Measurements from ENCODE around the gene MTFR1L. TPM values are rescaled to one million over a fixed set of nuclear protein-coding genes. Genes with fewer than 3 reads are reported as not detected.

The MTFR1L gene
- polyA plus RNA-seq, 1 experiment, result 65.8 TPM

- POLR2A ChIA-PET, result no interaction called here
- TF ChIP-seq CTCF (IDR thresholded peaks at IDR 0.05; ENCODE audit: low read depth, low read length), result no peak
- no peak for DNase-seq (ENCODE audit: low read depth, low spot score)
- CTCF ChIA-PET, result interaction anchor here (0.9 to 1.8 kb wide), 2 partner anchors 9 to 70 kb away, joined by 3 to 4 read pairs; no protein-coding TSS in a partner anchor
- no peak overlapping the region for H3K4me3 ChIP-seq (ENCODE audit: low read depth, low read length)
- H3K27ac ChIP-seq (ENCODE audit: low read depth, low read length), result no peak overlapping the region
- H3K9me3 ChIP-seq (ENCODE audit: control insufficient read depth, insufficient read depth, low read length), result no peaks in the 10 kb centered on the region
- H3K27me3 ChIP-seq (ENCODE audit: control insufficient read depth, insufficient read depth, low read length), result no peaks in the 10 kb centered on the region
Observed at GRCh38 chr1:25825605-25826004, 5.9 kb downstream of the MTFR1L start.

- CTCF ChIA-PET, result interaction anchor here (0.6 kb wide), 2 partner anchors 28 to 69 kb away, joined by 3 to 4 read pairs; no protein-coding TSS in a partner anchor
Observed at GRCh38 chr1:25826571-25826970, 6.8 kb downstream of the MTFR1L start.

GRCh38 chr1:25828491-25828890, 8.7 kb downstream of the MTFR1L start:
- POLR2A ChIA-PET, result no interaction called here
- no peak for TF ChIP-seq CTCF (IDR thresholded peaks at IDR 0.05; ENCODE audit: low read depth, low read length)
- CTCF ChIA-PET, result interaction anchor here (0.5 kb wide), 1 partner anchor 15 kb away, joined by 3 read pairs; no protein-coding TSS in a partner anchor
- no peaks in the 10 kb centered on the region for H3K9me3 ChIP-seq (ENCODE audit: control insufficient read depth, insufficient read depth, low read length)
- no peak overlapping the region for H3K27ac ChIP-seq (ENCODE audit: low read depth, low read length)
- H3K27me3 ChIP-seq (ENCODE audit: control insufficient read depth, insufficient read depth, low read length), result no peaks in the 10 kb centered on the region
- no peak for DNase-seq (ENCODE audit: low read depth, low spot score)
- H3K4me3 ChIP-seq (ENCODE audit: low read depth, low read length), result no peak overlapping the region

More at GRCh38 chr1:25826571-25826970, 6.8 kb downstream of the MTFR1L start:
- Histone ChIP-seq H3K9me3 (ENCODE audit: control insufficient read depth, insufficient read depth, low read length) (no peaks in the 10 kb centered on the region), H3K27ac (ENCODE audit: low read depth, low read length) (no peak overlapping the region), H3K27me3 (ENCODE audit: control insufficient read depth, insufficient read depth, low read length) (no peaks in the 10 kb centered on the region), H3K4me3 (ENCODE audit: low read depth, low read length) (no peak overlapping the region)
- no peak for DNase-seq (ENCODE audit: low read depth, low spot score)
- POLR2A ChIA-PET, result no interaction called here
- no peak for TF ChIP-seq CTCF (IDR thresholded peaks at IDR 0.05; ENCODE audit: low read depth, low read length)

GRCh38 chr1:25829046-25829445, 9.3 kb downstream of the MTFR1L start:
- no peak overlapping the region for H3K27ac ChIP-seq (ENCODE audit: low read depth, low read length)
- no peaks in the 10 kb centered on the region for H3K27me3 ChIP-seq (ENCODE audit: control insufficient read depth, insufficient read depth, low read length)
- ChIA-PET CTCF (interaction anchor here (0.5 kb wide), 1 partner anchor 14 kb away, joined by 3 read pairs; no protein-coding TSS in a partner anchor), POLR2A (no interaction called here)
- no peaks in the 10 kb centered on the region for H3K9me3 ChIP-seq (ENCODE audit: control insufficient read depth, insufficient read depth, low read length)
- no peak overlapping the region for H3K4me3 ChIP-seq (ENCODE audit: low read depth, low read length)
- DNase-seq (ENCODE audit: low read depth, low spot score), result no peak
- TF ChIP-seq CTCF (IDR thresholded peaks at IDR 0.05; ENCODE audit: low read depth, low read length), result no peak

- Histone ChIP-seq H3K27ac (ENCODE audit: low read depth, low read length) (no peak overlapping the region), H3K4me3 (ENCODE audit: low read depth, low read length) (no peak overlapping the region), H3K27me3 (ENCODE audit: control insufficient read depth, insufficient read depth, low read length) (no peaks in the 10 kb centered on the region), H3K9me3 (ENCODE audit: control insufficient read depth, insufficient read depth, low read length) (no peaks in the 10 kb centered on the region)
- ChIA-PET POLR2A (interaction anchor here (0.5 kb wide), 1 partner anchor 102 kb away, joined by 3 read pairs; no protein-coding TSS in a partner anchor), CTCF (interaction anchor here (0.9 kb wide), 1 partner anchor 223 kb away, joined by 3 read pairs; no protein-coding TSS in a partner anchor)
- TF ChIP-seq CTCF (IDR thresholded peaks at IDR 0.05; ENCODE audit: low read depth, low read length), result no peak
- no peak for DNase-seq (ENCODE audit: low read depth, low spot score)
Observed at GRCh38 chr1:25831569-25832196, 11.9 kb downstream of the MTFR1L start.

All from AG04450 (cell line).